Activated naive CD8-positive, alpha-beta T cell (primary cell): ENCODE measurements around the gene CEP57L1.
"Not testable (repeated sequence)": the region's sequence is repeated elsewhere in the genome, so short reads cannot be mapped to it uniquely, and the experiment has no call there.

Source experiments
- H3K27ac Mint-ChIP-seq: one replicate; pipeline ENCODE4 v1.8.0; 2021; ENCODE audit warnings: mixed read lengths
- H3K27me3 Mint-ChIP-seq: one replicate; pipeline ENCODE4 v1.8.0; 2021; ENCODE audit warnings: mixed read lengths
- H3K36me3 Mint-ChIP-seq: one replicate; pipeline ENCODE4 v1.8.0; 2021; ENCODE audit warnings: mixed read lengths
- H3K4me1 Mint-ChIP-seq: one replicate; pipeline ENCODE4 v1.8.0; 2021; ENCODE audit warnings: low read depth, mixed read lengths
- H3K4me3 Mint-ChIP-seq: one replicate; pipeline ENCODE4 v1.8.0; 2021; ENCODE audit warnings: mild to moderate bottlenecking, mixed read lengths
- H3K9me3 Mint-ChIP-seq: one replicate; pipeline ENCODE4 v1.8.0; 2021; ENCODE audit warnings: low read depth, mixed read lengths

The CEP57L1 gene

DNA sequence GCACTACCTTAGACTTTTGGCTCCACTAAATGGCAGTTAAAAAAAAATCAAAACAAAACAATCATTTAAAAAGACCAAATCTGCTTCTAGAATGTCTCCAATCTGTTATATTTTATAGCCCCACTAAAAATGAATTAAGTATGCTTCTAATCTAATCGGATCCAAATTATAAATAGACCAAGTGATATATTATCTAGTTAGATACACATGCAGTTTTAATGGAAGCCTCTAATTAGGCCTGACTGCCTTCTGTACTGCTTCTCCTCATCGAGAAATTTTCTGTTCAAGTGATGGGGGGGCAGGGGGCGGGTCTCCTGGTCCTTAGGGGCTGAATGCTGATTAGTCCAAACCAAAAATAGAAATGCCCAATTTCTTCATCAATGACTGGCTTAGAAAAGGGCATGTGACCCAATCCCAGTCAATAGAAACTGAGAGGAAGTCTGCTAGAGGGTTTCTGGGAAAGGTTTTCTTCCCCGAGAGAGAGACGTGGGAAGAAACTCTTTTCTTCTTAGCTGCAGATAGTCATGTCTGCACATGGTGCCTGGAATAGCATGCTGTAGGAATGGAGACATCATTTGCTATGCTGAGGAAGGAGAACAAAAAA, 7.5 kb upstream of the CEP57L1 start:
- Mint-ChIP-seq H3K4me1 (peaks cover 35% of the 10 kb centered on the region), H3K9me3 (no peaks in the 10 kb centered on the region), H3K27me3 (no peaks in the 10 kb centered on the region), H3K36me3 (peaks cover 2% of the 10 kb centered on the region), H3K27ac (no peak overlapping the region), H3K4me3 (no peak overlapping the region)

DNA sequence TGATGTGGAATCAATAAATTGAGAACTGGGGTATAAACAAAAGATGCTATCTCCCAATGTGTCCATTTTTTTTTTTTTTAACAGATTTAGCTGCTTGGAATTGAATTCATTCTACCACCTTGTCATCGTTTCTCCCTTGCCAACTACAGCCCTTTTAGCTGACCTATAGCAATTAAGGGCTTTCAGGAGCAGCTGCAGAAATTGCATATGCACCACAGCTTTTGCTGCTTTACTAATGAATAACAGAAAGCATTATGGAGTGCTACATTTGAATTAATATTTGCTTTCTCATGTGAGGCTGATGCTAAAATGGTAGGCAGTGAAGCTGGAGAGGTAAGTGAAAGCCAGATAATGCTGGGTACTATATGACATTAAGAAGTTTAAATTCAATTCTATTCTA, 6.3 kb upstream of the CEP57L1 start:
- H3K4me1 Mint-ChIP-seq, result peaks cover 46% of the 10 kb centered on the region
- H3K36me3 Mint-ChIP-seq, result peaks cover 2% of the 10 kb centered on the region
- no peaks in the 10 kb centered on the region for H3K9me3 Mint-ChIP-seq
- H3K27ac Mint-ChIP-seq, result no peak overlapping the region
- H3K4me3 Mint-ChIP-seq, result no peak overlapping the region
- no peaks in the 10 kb centered on the region for H3K27me3 Mint-ChIP-seq

- Mint-ChIP-seq H3K4me1 (peaks cover 56% of the 10 kb centered on the region), H3K36me3 (peaks cover 2% of the 10 kb centered on the region), H3K9me3 (no peaks in the 10 kb centered on the region), H3K27me3 (no peaks in the 10 kb centered on the region), H3K27ac (no peak overlapping the region), H3K4me3 (peak overlapping the region; percentile 71)
Observed at GRCh38 chr6:109091314-109092024, 3.8 kb upstream of the CEP57L1 start.

DNA sequence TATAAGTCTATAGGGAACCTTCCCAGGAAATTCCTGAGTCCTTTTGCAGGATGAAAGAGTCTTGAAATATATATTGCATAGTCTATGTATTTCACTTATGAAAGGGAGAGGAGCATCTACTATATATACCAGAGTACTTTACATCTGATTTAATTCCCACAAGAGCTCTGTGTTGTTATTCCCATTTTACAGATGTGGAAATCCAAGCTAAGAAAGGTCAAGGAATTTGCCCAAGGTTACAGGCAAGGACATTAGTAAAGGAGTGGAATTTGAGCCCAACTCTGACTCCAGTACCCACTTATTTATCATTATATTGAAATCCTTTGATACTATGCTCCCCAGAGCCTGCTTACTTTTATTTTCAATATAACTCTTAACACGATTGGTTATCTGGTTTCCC, 3.2 kb upstream of the CEP57L1 start:
- peak overlapping the region; percentile 71 for H3K4me3 Mint-ChIP-seq
- no peak overlapping the region for H3K27ac Mint-ChIP-seq
- H3K36me3 Mint-ChIP-seq, result peaks cover 2% of the 10 kb centered on the region
- no peaks in the 10 kb centered on the region for H3K9me3 Mint-ChIP-seq
- H3K27me3 Mint-ChIP-seq, result no peaks in the 10 kb centered on the region
- peaks cover 61% of the 10 kb centered on the region for H3K4me1 Mint-ChIP-seq

- no peaks in the 10 kb centered on the region for H3K27me3 Mint-ChIP-seq
- H3K36me3 Mint-ChIP-seq, result peaks cover under 1% of the 10 kb centered on the region
- peak overlapping the region; percentile 82 for H3K27ac Mint-ChIP-seq
- no peaks in the 10 kb centered on the region for H3K9me3 Mint-ChIP-seq
- H3K4me1 Mint-ChIP-seq, result peaks cover 61% of the 10 kb centered on the region
- peak overlapping the region; percentile 94 for H3K4me3 Mint-ChIP-seq
Observed at GRCh38 chr6:109093732-109094415, 1.4 kb upstream of the CEP57L1 start.

DNA sequence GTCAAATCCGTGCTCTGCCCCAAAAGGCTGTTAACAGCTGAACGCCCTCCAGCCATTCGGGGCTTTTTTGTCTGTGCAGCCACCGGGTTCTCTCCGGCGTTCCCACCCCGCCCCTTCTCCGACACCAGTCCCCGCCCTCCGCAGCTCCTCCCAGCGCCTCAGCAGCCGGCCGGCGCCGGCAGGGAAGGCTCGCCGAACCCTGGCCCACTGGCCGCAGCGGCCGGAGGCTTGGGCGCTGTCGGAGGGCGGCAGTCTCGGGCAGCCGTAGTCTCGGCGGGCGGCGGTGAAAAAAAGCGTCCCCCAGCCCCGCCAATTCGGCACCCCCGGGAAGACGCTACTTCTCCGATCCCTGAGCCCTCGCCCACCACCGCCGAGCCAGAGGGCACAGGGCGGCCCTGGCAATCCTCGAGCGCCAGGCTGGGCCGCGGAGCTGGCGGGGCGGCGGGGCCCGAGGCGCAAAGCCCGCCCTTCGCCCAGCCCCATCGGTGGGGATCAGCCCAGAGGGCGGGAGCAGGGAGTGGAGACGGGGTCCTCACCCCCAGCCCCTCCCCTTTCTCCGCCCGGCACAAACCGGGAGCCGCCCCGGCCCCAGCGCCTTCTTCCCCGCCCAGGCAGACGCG, 781 bp upstream of the CEP57L1 start, which contains the start of gene SESN1:
Gene SESN1, minus strand, starts transcription at position 431 of the 620 bp plus-strand sequence. CDS start 773 bp downstream, outside the sequence.
- Mint-ChIP-seq H3K36me3 (peaks cover 4% of the 10 kb centered on the region), H3K27ac (peak within 1 kb of the TSS; percentile 99), H3K4me3 (peak within 1 kb of the TSS; percentile 96), H3K27me3 (no peaks in the 10 kb centered on the region), H3K9me3 (no peaks in the 10 kb centered on the region), H3K4me1 (peaks cover 57% of the 10 kb centered on the region)

DNA sequence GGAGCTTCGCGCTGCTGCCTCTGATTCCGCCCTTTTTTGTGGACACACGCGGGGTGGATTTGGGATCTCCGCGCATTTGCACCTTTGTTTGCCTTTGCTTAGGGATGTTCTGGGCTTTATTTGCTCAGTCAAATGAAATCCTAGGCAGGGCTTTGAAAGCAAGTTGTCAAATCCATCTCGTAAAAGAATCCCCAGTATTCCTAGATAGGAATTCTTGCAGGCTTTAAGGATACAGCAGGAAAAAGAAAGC, 453 bp downstream of the CEP57L1 start:
- H3K36me3 Mint-ChIP-seq, result peaks cover 4% of the 10 kb centered on the region
- H3K4me3 Mint-ChIP-seq, result peak overlapping the region; percentile 96
- H3K4me1 Mint-ChIP-seq, result peaks cover 49% of the 10 kb centered on the region
- no peaks in the 10 kb centered on the region for H3K9me3 Mint-ChIP-seq
- peak overlapping the region; percentile 99 for H3K27ac Mint-ChIP-seq
- H3K27me3 Mint-ChIP-seq, result no peaks in the 10 kb centered on the region

DNA sequence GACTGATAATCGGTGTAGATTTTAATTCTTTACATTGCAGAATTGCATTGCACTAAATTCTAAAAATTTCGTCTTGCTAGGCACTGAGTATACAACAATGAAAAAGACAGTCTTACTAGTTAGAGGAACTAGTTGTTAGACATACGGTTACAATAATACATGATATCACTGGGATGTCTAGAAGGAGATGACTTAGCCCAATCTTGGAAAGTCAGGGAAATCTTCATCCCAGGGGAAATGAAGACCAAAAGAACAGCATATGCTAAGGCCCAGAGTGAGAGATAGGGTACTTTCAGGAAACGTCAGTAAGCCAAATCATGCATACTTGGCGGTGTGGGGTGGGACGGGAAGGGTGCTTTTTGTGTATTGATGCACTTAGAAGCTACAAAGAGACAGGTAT, 901 bp downstream of the CEP57L1 start:
- peaks cover 4% of the 10 kb centered on the region for H3K36me3 Mint-ChIP-seq
- H3K4me1 Mint-ChIP-seq, result peaks cover 46% of the 10 kb centered on the region
- peak overlapping the region; percentile 96 for H3K4me3 Mint-ChIP-seq
- peak overlapping the region; percentile 99 for H3K27ac Mint-ChIP-seq
- H3K9me3 Mint-ChIP-seq, result no peaks in the 10 kb centered on the region
- no peaks in the 10 kb centered on the region for H3K27me3 Mint-ChIP-seq

DNA sequence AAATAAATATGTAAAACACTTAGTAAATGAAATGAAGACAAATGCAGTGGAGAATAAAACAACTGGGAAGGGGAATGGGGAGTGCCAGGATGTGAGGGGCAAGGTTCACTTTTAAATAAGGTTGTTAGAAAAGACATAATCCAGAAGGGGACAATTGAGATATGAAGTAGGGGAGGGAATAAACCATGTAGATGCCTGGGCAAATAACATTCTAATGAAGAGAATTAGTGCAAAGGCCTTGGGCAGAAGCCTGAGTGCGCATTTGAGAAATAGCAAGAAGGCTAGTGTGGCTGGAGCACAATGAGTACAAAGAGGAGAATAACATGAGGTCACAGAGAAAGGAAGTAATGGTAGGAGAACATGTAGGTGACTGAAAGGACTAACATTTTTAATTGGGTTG, 2.4 kb downstream of the CEP57L1 start:
- no peaks in the 10 kb centered on the region for H3K27me3 Mint-ChIP-seq
- H3K4me3 Mint-ChIP-seq, result no peak overlapping the region
- no peaks in the 10 kb centered on the region for H3K9me3 Mint-ChIP-seq
- H3K4me1 Mint-ChIP-seq, result peaks cover 32% of the 10 kb centered on the region
- H3K36me3 Mint-ChIP-seq, result peaks cover 7% of the 10 kb centered on the region
- H3K27ac Mint-ChIP-seq, result no peak overlapping the region

- H3K27me3 Mint-ChIP-seq, result no peaks in the 10 kb centered on the region
- peaks cover 7% of the 10 kb centered on the region for H3K36me3 Mint-ChIP-seq
- no peak overlapping the region for H3K27ac Mint-ChIP-seq
- no peaks in the 10 kb centered on the region for H3K9me3 Mint-ChIP-seq
- H3K4me3 Mint-ChIP-seq, result no peak overlapping the region
- peaks cover under 1% of the 10 kb centered on the region for H3K4me1 Mint-ChIP-seq
Observed at GRCh38 chr6:109102762-109103161, 7.5 kb downstream of the CEP57L1 start.

DNA sequence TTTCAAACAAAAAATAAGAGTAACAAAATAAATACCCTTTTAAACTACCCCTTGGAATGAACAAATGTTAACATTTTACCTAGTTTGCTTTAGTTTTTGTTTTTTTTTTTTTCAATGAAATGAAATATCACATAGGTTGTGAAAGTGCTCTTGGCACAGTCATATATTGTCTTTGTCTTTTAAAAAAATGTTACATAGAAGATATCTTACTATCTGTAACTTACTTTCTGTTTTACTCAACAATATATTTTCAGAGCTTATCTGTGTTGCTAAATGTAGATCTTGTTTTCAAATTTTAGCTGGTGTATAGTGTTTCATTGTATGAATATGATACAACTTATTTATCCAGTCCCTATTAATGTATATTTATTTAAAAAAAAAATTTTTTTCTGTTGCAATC, 8.6 kb downstream of the CEP57L1 start:
- Mint-ChIP-seq H3K9me3 (no peaks in the 10 kb centered on the region), H3K36me3 (peaks cover 6% of the 10 kb centered on the region)

GRCh38 chr6:109104512-109104911, 9.2 kb downstream of the CEP57L1 start:
- Mint-ChIP-seq H3K9me3 (no peaks in the 10 kb centered on the region), H3K4me1 (no peaks in the 10 kb centered on the region), H3K36me3 (peaks cover 3% of the 10 kb centered on the region), H3K27ac (no peak overlapping the region), H3K27me3 (no peaks in the 10 kb centered on the region), H3K4me3 (no peak overlapping the region)

More for the DNA sequence above, 8.6 kb downstream of the CEP57L1 start:
- no peaks in the 10 kb centered on the region for H3K27me3 Mint-ChIP-seq
- no peak overlapping the region for H3K27ac Mint-ChIP-seq
- no peak overlapping the region for H3K4me3 Mint-ChIP-seq
- no peaks in the 10 kb centered on the region for H3K4me1 Mint-ChIP-seq

DNA sequence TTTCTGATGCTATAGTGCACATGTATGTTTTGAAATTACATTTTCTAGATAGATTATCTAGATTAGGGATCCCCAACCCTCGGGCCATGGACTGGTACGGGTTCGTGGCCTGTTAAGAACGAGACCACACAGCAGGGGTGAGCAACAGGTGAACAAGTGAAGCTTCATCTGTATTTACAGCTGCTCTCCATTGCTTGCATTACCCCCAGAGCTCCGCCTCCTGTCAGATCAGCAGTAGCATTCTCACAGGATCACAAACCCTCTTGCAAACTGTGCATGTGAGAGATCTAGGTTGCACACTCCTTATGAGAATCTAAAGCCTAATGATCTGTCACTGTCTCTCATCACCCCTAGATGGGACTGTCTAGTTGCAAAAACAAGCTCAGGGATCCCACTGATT, 10.4 kb downstream of the CEP57L1 start:
- Mint-ChIP-seq H3K27me3 (no peaks in the 10 kb centered on the region), H3K27ac (no peak overlapping the region)

GRCh38 chr6:109109663-109110062, 14.4 kb downstream of the CEP57L1 start:
- H3K27me3 Mint-ChIP-seq, H3K36me3 Mint-ChIP-seq, H3K9me3 Mint-ChIP-seq, H3K27ac Mint-ChIP-seq, H3K4me1 Mint-ChIP-seq, H3K4me3 Mint-ChIP-seq: not testable (repeated sequence)

More for the DNA sequence above, 10.4 kb downstream of the CEP57L1 start:
- H3K36me3 Mint-ChIP-seq, result peaks cover 10% of the 10 kb centered on the region
- H3K9me3 Mint-ChIP-seq, result no peaks in the 10 kb centered on the region
- H3K4me1 Mint-ChIP-seq, result no peaks in the 10 kb centered on the region
- no peak overlapping the region for H3K4me3 Mint-ChIP-seq

DNA sequence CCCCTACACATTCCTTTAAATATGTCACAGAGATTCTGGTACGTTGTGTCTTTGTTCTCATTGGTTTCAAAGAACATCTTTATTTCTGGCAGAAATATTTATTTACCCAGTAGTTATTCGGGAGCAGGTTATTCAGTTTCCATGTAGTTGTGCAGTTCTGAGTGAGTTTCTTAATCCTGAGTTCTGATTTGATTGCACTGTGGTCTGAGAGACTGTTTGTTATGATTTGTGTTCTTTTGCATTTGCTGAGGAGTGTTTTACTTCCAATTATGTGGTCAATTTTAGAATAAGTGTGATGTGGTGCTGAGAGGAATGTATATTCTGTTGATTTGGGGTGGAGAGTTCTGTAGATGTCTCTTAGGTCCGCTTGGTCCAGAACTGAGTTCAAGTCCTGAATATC, 17.4 kb downstream of the CEP57L1 start:
- not testable (repeated sequence) for H3K9me3 Mint-ChIP-seq, H3K36me3 Mint-ChIP-seq, H3K4me3 Mint-ChIP-seq, H3K27ac Mint-ChIP-seq, H3K27me3 Mint-ChIP-seq, H3K4me1 Mint-ChIP-seq
